Measurements from ENCODE around the gene BNC2. TPM values are rescaled to one million over a fixed set of nuclear protein-coding genes. Genes with fewer than 3 reads are reported as not detected.
"Not testable (repeated sequence)": the region's sequence is repeated elsewhere in the genome, so short reads cannot be mapped to it uniquely, and the experiment has no call there.

The BNC2 gene
- total RNA-seq, 4 donors from 2014 or later, result 3.9 to 45.4 (median 13.1) TPM

DNA sequence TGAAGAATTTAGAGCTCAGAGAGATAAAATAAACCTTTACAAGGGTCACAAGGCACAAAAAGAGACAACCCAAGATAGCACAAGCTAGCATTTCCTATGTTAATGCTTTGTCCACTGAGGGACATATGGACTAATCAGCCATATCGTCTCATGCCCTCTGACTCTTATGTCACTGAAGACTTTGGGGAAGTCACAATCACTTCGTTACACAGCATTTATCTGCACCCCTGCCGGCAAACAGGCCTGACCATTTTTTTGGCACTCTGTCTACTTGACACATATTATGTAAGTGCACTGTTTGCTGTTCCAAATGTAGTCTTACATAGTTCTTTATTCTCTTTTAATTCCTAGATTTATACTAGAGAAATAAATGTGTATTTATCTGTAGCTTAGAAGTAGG is 13.9 kb upstream of the BNC2 start:
- Histone ChIP-seq H3K27me3 (no peaks in the 10 kb centered on the region), H3K4me3 (no peak overlapping the region), H3K4me1 (no peaks in the 10 kb centered on the region), H3K27ac (no peak overlapping the region), H3K36me3 (no peaks in the 10 kb centered on the region), H3K9me3 (no peaks in the 10 kb centered on the region)
- DNase-seq, result no peak
- TF ChIP-seq, protein P1, sequence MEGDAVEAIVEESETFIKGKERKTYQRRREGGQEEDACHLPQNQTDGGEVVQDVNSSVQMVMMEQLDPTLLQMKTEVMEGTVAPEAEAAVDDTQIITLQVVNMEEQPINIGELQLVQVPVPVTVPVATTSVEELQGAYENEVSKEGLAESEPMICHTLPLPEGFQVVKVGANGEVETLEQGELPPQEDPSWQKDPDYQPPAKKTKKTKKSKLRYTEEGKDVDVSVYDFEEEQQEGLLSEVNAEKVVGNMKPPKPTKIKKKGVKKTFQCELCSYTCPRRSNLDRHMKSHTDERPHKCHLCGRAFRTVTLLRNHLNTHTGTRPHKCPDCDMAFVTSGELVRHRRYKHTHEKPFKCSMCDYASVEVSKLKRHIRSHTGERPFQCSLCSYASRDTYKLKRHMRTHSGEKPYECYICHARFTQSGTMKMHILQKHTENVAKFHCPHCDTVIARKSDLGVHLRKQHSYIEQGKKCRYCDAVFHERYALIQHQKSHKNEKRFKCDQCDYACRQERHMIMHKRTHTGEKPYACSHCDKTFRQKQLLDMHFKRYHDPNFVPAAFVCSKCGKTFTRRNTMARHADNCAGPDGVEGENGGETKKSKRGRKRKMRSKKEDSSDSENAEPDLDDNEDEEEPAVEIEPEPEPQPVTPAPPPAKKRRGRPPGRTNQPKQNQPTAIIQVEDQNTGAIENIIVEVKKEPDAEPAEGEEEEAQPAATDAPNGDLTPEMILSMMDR (IDR thresholded peaks at IDR 0.05), result no peak
- no peak for TF ChIP-seq POLR2A (IDR thresholded peaks at IDR 0.05)

DNA sequence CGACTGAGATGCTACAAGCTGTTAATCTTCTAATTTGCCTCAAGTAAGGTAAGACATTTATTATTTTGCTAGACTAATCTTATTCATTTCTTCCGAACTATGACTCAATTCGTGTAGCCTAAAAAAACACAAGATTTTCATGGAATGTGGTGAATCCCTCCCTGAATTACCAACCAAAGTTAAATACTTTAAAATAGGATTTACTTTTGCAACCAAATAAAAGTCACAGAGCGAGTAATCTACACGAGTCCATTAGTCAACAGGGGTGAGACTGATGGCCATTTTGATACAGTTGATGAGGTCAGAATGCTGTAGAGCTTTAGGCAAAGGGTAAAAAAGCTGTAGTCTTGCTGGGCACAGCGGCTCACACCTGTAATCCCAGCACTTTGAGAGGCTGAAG is 13.1 kb upstream of the BNC2 start:
- H3K4me3 ChIP-seq, result no peak overlapping the region
- no peaks in the 10 kb centered on the region for H3K27me3 ChIP-seq
- no peak overlapping the region for H3K27ac ChIP-seq
- TF ChIP-seq, protein P1 (IDR thresholded peaks at IDR 0.05), result no peak
- TF ChIP-seq POLR2A (IDR thresholded peaks at IDR 0.05), result no peak
- H3K9me3 ChIP-seq, result no peaks in the 10 kb centered on the region
- no peaks in the 10 kb centered on the region for H3K36me3 ChIP-seq
- DNase-seq, result no peak
- no peaks in the 10 kb centered on the region for H3K4me1 ChIP-seq

DNA sequence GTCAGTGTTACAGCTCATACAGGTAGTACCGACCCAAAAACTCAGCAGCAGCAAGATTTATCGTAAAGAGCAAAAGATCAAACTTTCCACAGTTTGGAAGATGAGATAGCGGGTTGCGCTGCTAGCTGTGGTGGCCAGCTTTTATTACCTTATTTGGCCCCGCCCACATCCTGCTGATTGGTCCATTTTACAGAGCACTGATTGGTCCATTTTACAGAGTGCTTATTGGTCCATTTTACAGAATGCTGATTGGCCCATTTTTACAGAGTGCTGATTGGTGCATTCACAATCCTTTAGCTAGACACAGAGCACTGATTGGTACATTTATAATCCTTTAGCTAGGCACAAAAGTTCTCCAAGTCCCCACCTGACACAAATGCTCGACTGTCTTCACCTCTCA is 12.0 kb upstream of the BNC2 start:
- H3K36me3 ChIP-seq, H3K27ac ChIP-seq, H3K4me3 ChIP-seq, DNase-seq, H3K9me3 ChIP-seq, H3K4me1 ChIP-seq, H3K27me3 ChIP-seq: not testable (repeated sequence)

DNA sequence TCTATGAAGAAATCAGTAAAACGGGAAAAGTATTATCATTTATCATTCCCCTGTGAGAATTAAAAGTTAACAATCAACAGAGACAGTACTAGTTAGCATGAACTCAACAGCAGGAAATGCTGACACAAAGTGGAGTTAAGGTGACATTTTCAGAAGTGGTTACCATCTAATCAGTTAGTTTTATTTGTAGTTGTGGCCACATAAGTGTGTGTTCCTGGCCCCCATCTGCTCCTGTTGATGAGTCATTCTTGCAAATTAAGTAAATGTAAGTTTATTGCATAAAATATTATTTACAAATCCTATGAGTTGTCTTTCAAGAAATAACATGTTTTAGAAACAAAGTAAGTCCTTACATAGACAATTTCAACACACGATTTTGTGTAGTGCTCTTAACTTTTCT is 8.9 kb upstream of the BNC2 start:
- Histone ChIP-seq H3K36me3 (no peaks in the 10 kb centered on the region), H3K4me3 (no peak overlapping the region)
- TF ChIP-seq, protein P1 (IDR thresholded peaks at IDR 0.05), result no peak
- TF ChIP-seq POLR2A (IDR thresholded peaks at IDR 0.05), result no peak

DNA sequence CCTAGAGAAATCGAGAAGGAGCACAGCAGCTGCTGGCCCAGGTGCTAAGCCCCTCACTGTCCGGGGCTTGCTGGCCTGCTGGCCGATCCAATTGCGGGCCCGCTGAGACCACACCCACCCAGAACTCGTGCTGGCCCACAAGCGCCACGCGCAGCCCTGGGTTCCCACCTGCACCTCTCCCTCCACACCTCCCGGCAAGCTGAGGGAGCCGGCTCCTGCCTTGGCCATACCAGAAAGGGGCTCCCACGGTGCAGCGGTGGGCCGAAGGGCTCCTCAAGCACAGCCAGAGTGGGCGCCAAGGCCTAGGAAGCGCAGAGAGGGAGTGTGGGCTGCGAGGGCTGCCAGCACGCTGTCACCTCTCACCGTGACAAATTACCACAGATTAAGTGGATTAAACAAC is 6.8 kb upstream of the BNC2 start:
- no peaks in the 10 kb centered on the region for H3K27me3 ChIP-seq
- no peaks in the 10 kb centered on the region for H3K36me3 ChIP-seq
- H3K4me3 ChIP-seq, result no peak overlapping the region
- no peak overlapping the region for H3K27ac ChIP-seq
- no peaks in the 10 kb centered on the region for H3K9me3 ChIP-seq
- no peaks in the 10 kb centered on the region for H3K4me1 ChIP-seq
- no peak for DNase-seq
- TF ChIP-seq, protein P1 (IDR thresholded peaks at IDR 0.05), result no peak
- TF ChIP-seq POLR2A (IDR thresholded peaks at IDR 0.05), result no peak

More for the DNA sequence above, 8.9 kb upstream of the BNC2 start:
- no peaks in the 10 kb centered on the region for H3K27me3 ChIP-seq
- no peaks in the 10 kb centered on the region for H3K4me1 ChIP-seq
- DNase-seq, result no peak
- H3K27ac ChIP-seq, result no peak overlapping the region
- no peaks in the 10 kb centered on the region for H3K9me3 ChIP-seq

DNA sequence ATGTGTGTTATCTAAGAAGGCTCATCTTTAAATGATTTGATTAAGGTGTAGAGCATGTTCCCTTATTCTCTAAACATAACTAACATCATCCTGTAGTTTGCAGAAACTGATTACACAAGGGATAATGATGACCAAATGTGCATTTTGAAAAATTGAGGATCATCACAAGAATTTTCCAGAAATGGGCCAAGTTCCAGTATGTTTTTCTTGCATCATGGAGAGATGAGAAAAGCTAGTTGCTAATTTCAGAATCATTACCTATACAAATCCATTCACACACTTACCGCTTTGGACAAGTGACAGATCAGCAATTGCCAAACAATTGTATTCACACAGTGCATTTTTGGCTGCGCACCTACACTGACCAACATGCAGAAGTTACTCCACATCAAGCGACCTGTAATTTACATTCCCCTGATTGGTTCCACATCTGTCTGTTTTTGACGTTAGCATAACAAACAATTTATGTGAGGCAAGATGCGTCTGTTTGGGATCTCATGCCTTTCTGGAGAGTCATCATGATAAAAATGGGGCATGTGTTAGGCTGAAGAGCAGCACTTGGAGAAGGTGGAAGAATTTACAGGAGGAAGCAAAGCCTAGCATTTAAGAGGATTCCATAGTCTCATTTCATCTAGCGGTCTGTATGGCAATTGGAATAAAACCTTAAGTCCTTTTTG is 2.8 kb upstream of the BNC2 start:
- no peak for DNase-seq
- TF ChIP-seq, protein P1 (IDR thresholded peaks at IDR 0.05), result no peak
- no peak for TF ChIP-seq POLR2A (IDR thresholded peaks at IDR 0.05)
- H3K4me1 ChIP-seq, result no peaks in the 10 kb centered on the region
- H3K4me3 ChIP-seq, result no peak overlapping the region
- no peaks in the 10 kb centered on the region for H3K27me3 ChIP-seq
- no peaks in the 10 kb centered on the region for H3K9me3 ChIP-seq
- no peaks in the 10 kb centered on the region for H3K36me3 ChIP-seq
- no peak overlapping the region for H3K27ac ChIP-seq

All from Peyer's patch (tissue), 4 donors.